Right atrium auricular region (tissue), 2 donors: Measurements from ENCODE around the gene RTN4. TPM values are rescaled to one million over a fixed set of nuclear protein-coding genes. Genes with fewer than 3 reads are reported as not detected.

Source experiments
- DNase-seq: peaks from one replicate; pipeline ENCODE4 v3.0.0-alpha.2; 2019; ENCODE audit warnings: low spot score
- H3K27ac ChIP-seq, 2 donors: fragments of 200-600 bp; sonication (generic); 1 replicate in 1 of 2; 2 replicates in 1 of 2; pipeline ENCODE4 v1.5.1; 2016 to 2019
- H3K27me3 ChIP-seq, 2 donors: fragments of 200-600 bp; sonication (generic); one replicate each; pipeline versions ENCODE4 v1.5.1 to v1.6.0; 2017 to 2019
- H3K36me3 ChIP-seq: fragments of 200-600 bp; sonication (generic); one replicate; pipeline ENCODE4 v1.5.1; 2016
- H3K4me1 ChIP-seq, 2 donors: fragments of 200-600 bp; sonication (generic); one replicate each; pipeline versions ENCODE4 v1.5.1 to v1.6.0; 2017 to 2019
- H3K4me3 ChIP-seq, 2 donors: fragments of 200-600 bp; sonication (generic); 1 replicate in 1 of 2; 2 replicates in 1 of 2; pipeline ENCODE4 v1.5.1; 2017 to 2019; ENCODE audit warnings: mild to moderate bottlenecking in 1 of 2, moderate library complexity in 1 of 2
- H3K9me3 ChIP-seq, 2 donors: fragments of 200-600 bp; sonication (generic); one replicate each; pipeline ENCODE4 v1.5.1; 2019
- CTCF ChIP-seq, 2 donors: fragments of 200-600 bp; sonication (generic); IDR thresholded peaks; one replicate each; pipeline ENCODE4 v1.5.1; 2019; ENCODE audit warnings: antibody characterized with exemption in 2 of 2
- total RNA-seq, 2 donors: library from RNA; depleted of rRNA; stranded (reverse); fragments of >200 nt; gene quantifications; one replicate each; pipeline ENCODE4 v1.1.0, GENCODE V29; 2016

RTN4 gene
- total RNA-seq, 2 donors from 2014 or later: 152 to 203 TPM

- Histone ChIP-seq H3K4me1 (no peaks in the 10 kb centered on the region), H3K36me3 (no peaks in the 10 kb centered on the region), H3K4me3 (no peak overlapping the region), H3K9me3 (peaks cover 0 to 25% of the 10 kb centered on the region in 2 donors), H3K27ac (no peak overlapping the region), H3K27me3 (no peaks in the 10 kb centered on the region)
- no peak for TF ChIP-seq CTCF (IDR thresholded peaks at IDR 0.05)
- DNase-seq: no peak
Measured at GRCh38 chr2:54936766-54937165, 113.5 kb downstream of the RTN4 start.

GRCh38 chr2:54935389-54935788 lies 114.9 kb downstream of the RTN4 start:
- no peak for TF ChIP-seq CTCF (IDR thresholded peaks at IDR 0.05)
- H3K9me3 ChIP-seq: peaks cover 0 to 25% of the 10 kb centered on the region in 2 donors
- no peaks in the 10 kb centered on the region for H3K36me3 ChIP-seq
- no peaks in the 10 kb centered on the region for H3K27me3 ChIP-seq
- H3K27ac ChIP-seq: no peak overlapping the region
- H3K4me3 ChIP-seq: no peak overlapping the region
- H3K4me1 ChIP-seq: no peaks in the 10 kb centered on the region
- DNase-seq: no peak

GRCh38 chr2:54931473-54931872 lies 118.8 kb downstream of the RTN4 start:
- Histone ChIP-seq H3K4me3 (no peak overlapping the region), H3K27me3 (no peaks in the 10 kb centered on the region), H3K4me1 (no peaks in the 10 kb centered on the region), H3K9me3 (no peaks in the 10 kb centered on the region), H3K27ac (no peak overlapping the region), H3K36me3 (no peaks in the 10 kb centered on the region)
- no peak for TF ChIP-seq CTCF (IDR thresholded peaks at IDR 0.05)
- no peak for DNase-seq

- H3K4me3 ChIP-seq: no peak overlapping the region
- H3K36me3 ChIP-seq: no peaks in the 10 kb centered on the region
- TF ChIP-seq CTCF (IDR thresholded peaks at IDR 0.05): no peak
- H3K9me3 ChIP-seq: no peaks in the 10 kb centered on the region
- no peak for DNase-seq
- H3K27ac ChIP-seq: no peak overlapping the region
- no peaks in the 10 kb centered on the region for H3K4me1 ChIP-seq
- H3K27me3 ChIP-seq: no peaks in the 10 kb centered on the region
Measured at GRCh38 chr2:54928719-54929118, 121.5 kb downstream of the RTN4 start.

- H3K4me3 ChIP-seq: no peak overlapping the region
- TF ChIP-seq CTCF (IDR thresholded peaks at IDR 0.05): no peak
- DNase-seq: no peak
- H3K27me3 ChIP-seq: no peaks in the 10 kb centered on the region
- H3K27ac ChIP-seq: no peak overlapping the region
- no peaks in the 10 kb centered on the region for H3K4me1 ChIP-seq
- no peaks in the 10 kb centered on the region for H3K9me3 ChIP-seq
- no peaks in the 10 kb centered on the region for H3K36me3 ChIP-seq
Measured at GRCh38 chr2:54927751-54928615, 122.3 kb downstream of the RTN4 start.
